Neural crest cell (in vitro differentiated cells): ENCODE measurements around the gene CSF1R. TPM values are rescaled to one million over a fixed set of nuclear protein-coding genes. Genes with fewer than 3 reads are reported as not detected.

ENCODE experiments used
- DNase-seq: peaks from one replicate; pipeline ENCODE4 v3.0.0; 2021; ENCODE audit warnings: low read depth, mixed read lengths, low spot score
- H3K27ac Mint-ChIP-seq: one replicate; pipeline ENCODE4 v1.8.0; 2021; ENCODE audit warnings: mild to moderate bottlenecking, mixed read lengths; ENCODE audit not compliant: unreplicated experiment
- H3K27me3 Mint-ChIP-seq: 2 replicates; pipeline ENCODE4 v1.8.0; 2021; ENCODE audit warnings: low read depth, mild to moderate bottlenecking, mixed read lengths
- H3K36me3 Mint-ChIP-seq: 2 replicates; pipeline ENCODE4 v1.8.0; 2021; ENCODE audit warnings: low read depth, mild to moderate bottlenecking, mixed read lengths
- H3K4me1 Mint-ChIP-seq: 2 replicates; pipeline ENCODE4 v1.8.0; 2021; ENCODE audit warnings: mixed read lengths
- H3K4me3 Mint-ChIP-seq: one replicate; pipeline ENCODE4 v1.8.0; 2021; ENCODE audit warnings: mild to moderate bottlenecking, mixed read lengths
- H3K9me3 Mint-ChIP-seq: 2 replicates; pipeline ENCODE4 v1.8.0; 2021; ENCODE audit warnings: mixed read lengths
- total RNA-seq: library from RNA; stranded (reverse); gene quantifications from 2 replicates; pipeline ENCODE4 v1.2.1, GENCODE V29; 2021
- TF ChIP-seq, protein P1 (sequence below): fragments of 200-600 bp; sonication (generic); conservative IDR thresholded peaks from 2 replicates; pipeline ENCODE4 v1.5.0; 2021; ENCODE audit warnings: antibody characterized with exemption, mild to moderate bottlenecking

Gene CSF1R
- total RNA-seq, 1 donor from 2014 or later, result not detected

DNA sequence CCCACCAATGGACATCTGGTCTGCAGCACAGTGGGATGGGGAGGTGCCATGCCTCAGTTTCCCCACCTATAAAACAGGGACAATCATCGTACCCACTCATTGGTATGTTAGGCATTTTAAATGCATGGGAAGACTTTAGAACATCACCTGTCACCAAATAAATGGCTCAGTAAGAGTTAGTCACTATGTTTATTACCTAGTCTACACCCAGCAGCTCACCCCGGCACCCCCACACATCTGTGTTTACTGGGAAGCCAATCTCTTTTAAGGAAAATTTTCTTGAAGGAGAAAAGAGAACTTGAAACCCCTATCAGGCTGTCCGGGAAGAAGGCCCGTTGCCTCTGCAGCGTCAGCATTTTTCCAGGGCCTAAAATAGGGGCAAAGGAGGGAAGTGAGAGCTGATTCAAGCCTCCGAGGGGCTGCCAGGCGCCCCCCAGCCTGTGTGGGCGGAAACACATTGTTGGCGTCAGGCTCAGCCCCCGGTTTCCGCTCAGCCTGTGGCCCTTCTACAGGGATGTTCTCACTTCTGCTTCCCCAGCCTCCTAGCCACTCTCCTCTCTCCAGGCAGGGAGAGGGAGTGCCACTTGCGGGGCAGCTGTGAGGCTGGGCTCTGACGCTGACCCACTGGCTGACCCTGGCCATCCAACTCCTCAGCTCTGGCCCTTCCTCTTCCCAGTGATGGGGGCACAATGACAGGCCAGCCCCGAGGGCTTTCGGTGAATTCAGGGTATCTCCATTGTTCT is 4.6 kb downstream of the CSF1R start:
- no peak for DNase-seq
- H3K4me1 Mint-ChIP-seq, result peaks cover 25% of the 10 kb centered on the region
- no peaks in the 10 kb centered on the region for H3K36me3 Mint-ChIP-seq

DNA sequence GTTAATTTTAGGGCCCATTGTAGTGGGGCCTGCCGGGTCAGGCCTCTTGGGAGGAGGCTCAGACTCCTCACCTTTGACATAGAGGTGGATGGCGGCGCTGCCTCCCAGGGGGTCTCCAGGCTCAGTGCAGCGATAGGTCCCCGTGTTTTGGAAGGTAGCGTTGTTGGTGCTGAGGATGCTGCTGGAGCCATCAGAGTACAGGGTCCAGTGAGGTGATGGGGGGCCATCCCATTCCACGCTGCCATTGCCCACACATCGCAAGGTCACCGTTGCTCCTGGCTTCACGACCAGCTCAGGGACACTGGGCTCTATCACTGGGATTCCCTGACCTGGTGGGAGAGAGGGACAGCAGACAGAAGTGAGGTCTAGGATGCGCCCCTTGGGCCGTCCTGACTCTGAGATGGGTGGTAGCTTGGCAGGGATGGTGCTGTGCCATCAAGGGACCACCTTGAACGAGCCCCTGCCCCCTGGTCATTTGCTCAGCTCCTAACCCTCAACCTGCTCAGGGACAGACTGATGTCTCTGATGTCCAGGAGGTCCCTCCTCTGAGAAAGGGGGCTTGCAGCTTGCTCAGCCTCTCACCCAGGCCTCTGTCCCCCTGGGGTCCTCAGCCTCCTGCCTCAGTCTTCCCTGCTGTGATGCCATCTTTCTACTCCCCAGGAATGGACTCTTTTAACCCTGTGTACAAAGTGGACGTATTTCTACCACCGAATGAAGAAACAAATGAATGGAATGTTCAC is 5.5 kb downstream of the CSF1R start:
- Mint-ChIP-seq H3K27ac (no peak overlapping the region), H3K27me3 (peaks cover 8% of the 10 kb centered on the region), H3K36me3 (no peaks in the 10 kb centered on the region), H3K4me1 (peaks cover 25% of the 10 kb centered on the region), H3K4me3 (no peak overlapping the region), H3K9me3 (no peaks in the 10 kb centered on the region)
- TF ChIP-seq, protein P1, sequence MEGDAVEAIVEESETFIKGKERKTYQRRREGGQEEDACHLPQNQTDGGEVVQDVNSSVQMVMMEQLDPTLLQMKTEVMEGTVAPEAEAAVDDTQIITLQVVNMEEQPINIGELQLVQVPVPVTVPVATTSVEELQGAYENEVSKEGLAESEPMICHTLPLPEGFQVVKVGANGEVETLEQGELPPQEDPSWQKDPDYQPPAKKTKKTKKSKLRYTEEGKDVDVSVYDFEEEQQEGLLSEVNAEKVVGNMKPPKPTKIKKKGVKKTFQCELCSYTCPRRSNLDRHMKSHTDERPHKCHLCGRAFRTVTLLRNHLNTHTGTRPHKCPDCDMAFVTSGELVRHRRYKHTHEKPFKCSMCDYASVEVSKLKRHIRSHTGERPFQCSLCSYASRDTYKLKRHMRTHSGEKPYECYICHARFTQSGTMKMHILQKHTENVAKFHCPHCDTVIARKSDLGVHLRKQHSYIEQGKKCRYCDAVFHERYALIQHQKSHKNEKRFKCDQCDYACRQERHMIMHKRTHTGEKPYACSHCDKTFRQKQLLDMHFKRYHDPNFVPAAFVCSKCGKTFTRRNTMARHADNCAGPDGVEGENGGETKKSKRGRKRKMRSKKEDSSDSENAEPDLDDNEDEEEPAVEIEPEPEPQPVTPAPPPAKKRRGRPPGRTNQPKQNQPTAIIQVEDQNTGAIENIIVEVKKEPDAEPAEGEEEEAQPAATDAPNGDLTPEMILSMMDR, result no peak
- no peak for DNase-seq

More for the DNA sequence above, 4.6 kb downstream of the CSF1R start:
- Mint-ChIP-seq H3K9me3 (no peaks in the 10 kb centered on the region), H3K27ac (no peak overlapping the region), H3K4me3 (no peak overlapping the region), H3K27me3 (peaks cover 8% of the 10 kb centered on the region)
- TF ChIP-seq, protein P1, result no peak

DNA sequence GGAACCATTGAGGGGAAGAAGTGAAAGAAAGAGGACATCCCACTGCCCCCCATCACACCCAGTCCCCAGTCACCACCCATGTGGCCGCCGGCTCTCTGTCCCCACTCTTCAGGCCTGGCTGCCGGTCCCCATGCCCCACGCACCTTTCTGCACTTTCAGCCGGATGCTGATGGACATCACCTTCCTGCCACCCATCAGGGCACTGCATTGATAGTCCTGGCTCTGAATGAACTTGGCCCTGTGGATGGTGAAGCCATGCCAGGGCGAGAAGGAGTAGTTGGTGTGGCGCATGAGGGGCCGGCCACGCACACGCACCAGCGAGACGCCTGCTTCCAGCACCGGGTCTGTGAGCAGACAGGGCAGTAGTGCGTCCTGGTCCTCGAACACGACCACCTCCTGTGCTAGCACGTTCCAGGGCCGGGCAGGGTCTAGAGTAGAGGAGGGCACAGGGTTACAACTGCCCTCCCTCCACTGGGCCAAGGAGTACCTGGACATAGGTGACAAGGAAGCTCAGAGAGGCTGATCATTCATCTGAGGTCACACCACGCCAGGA is 6.4 kb downstream of the CSF1R start:
- Mint-ChIP-seq H3K4me3 (no peak overlapping the region), H3K9me3 (no peaks in the 10 kb centered on the region), H3K27ac (no peak overlapping the region), H3K4me1 (peaks cover 25% of the 10 kb centered on the region), H3K36me3 (no peaks in the 10 kb centered on the region), H3K27me3 (peaks cover 3% of the 10 kb centered on the region)
- TF ChIP-seq, protein P1, result no peak
- no peak for DNase-seq

DNA sequence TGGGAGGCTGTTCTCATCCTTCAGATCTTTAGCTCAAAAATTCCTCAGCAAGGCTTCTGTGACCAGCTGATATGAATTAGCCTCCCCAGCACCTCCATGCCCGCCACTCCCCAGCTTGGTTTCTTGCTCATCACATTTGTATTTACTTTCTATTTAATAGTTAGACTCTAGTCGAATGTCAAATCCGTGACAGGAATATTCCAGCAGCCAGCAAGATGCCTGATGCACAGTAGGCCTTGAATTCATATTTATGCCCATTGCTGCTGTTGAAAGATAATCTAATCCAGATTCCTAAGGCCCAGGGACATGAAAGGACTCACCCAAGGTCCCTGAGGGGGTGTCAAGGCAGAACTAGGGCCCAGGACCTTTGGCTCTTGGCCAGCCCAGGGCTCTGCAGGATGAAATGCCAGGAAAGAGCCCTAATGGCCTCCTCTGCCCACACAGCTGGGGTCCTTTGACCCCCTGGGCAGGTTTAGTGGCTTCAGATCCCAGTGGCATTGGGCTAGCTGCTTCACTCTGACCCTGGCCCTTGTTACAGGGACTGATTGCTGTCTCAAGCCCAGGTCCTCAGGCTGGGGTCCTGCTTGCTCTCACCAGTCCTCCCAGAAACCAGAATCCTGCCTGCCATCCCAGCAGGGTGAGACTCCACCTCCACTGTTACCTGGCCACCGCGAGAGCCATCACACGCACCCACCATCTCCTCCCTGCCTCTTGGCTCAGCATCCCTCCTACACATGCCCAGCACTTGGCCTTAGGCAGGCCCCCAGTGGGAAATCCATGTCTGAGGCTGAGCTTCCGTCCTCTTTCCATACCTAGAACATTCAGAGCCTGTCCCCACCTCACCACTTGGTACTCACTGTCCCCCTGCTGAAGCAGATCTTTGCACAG is 7.3 kb downstream of the CSF1R start:
- H3K27ac Mint-ChIP-seq, result peak overlapping the region; percentile 74
- DNase-seq, result no peak

More for the DNA sequence above, 7.3 kb downstream of the CSF1R start:
- Mint-ChIP-seq H3K4me3 (no peak overlapping the region), H3K36me3 (no peaks in the 10 kb centered on the region), H3K27me3 (peaks cover 3% of the 10 kb centered on the region), H3K4me1 (peaks cover 25% of the 10 kb centered on the region), H3K9me3 (no peaks in the 10 kb centered on the region)
- TF ChIP-seq, protein P1, result no peak
